GM18508 (cell line): ENCODE data around the gene MCC.

Experiments
- ATAC-seq: cut with Tn5 transposase; IDR thresholded peaks from one replicate; pipeline ENCODE4 v1.9.1; 2021; ENCODE audit warnings: moderate number of reproducible peaks; ENCODE audit not compliant: insufficient read depth, unreplicated experiment

MCC gene

DNA sequence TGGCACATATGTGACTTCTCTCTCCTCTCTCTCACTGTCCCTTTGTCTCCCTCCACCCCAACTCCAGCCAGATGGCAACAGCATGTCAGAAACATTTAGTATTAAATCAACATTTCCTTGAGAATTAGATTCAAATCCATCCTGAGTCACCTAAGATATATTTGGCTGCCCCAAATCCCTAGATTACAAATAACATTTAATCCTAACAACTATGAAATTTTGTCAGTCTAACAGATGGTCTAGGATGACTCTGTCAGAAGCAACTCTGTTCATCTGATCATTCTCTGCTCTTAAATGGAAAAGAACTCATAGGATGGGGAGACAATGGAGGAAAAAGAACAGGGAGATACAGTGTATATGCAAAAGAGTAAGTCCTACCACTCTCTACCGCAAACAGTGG is 254.6 kb downstream of the MCC start:
- ATAC-seq = no peak

DNA sequence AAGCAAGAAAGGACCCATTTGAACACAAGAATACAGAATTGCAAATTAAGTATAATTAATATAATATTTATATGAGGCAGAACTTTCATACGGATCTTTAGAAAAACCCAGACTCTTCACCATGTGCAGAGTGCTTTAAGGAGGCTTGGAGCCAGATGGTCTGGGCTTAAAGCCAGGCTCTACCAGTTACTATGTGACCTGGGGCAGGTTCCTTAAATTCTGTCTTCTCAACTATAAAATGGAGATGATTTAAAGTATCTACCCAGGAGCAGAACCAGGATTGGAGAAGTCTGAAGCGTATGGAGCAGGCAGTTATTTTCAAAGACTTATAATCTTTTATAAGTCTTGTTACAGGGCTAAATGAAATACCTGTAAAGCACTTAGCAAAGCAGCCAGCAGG is 255.6 kb downstream of the MCC start:
- no peak for ATAC-seq

DNA sequence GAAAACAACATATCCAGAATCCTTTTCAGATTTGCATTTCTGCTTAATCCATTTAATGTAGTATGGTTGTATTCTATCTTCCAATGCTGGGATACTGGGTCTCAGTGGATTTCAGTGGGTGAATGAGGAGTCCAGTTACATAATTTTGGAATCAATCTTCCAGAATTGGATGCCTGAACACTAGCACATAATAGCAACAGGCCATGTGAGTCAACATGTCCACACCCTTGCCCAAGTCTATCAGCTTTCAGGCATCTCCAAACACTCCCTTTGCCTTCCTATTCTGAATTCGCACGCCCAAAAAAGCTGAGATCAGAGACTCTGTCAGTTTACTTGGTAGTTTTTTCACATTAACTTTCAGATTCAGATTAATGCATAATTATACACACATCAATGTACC is 256.0 kb downstream of the MCC start:
- ATAC-seq = no peak

DNA sequence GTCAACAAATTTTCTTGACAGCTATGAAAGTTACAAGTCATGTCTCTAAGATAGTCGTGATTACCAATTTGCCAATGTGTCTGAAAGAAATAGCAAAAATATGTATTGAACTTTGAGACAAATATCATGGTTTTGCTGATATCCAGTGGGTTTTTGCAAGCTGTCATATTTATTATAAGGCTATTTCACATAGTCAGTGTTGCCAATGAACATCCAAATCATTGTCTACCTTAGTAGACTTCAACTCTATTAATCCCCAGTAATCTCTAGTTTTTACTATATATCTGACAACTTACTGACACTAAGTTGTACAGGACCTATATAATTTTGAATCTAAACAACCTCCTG is 256.6 kb downstream of the MCC start:
- ATAC-seq = no peak

GRCh38 chr5:113230711-113231652 is 257.3 kb downstream of the MCC start:
- no peak for ATAC-seq

DNA sequence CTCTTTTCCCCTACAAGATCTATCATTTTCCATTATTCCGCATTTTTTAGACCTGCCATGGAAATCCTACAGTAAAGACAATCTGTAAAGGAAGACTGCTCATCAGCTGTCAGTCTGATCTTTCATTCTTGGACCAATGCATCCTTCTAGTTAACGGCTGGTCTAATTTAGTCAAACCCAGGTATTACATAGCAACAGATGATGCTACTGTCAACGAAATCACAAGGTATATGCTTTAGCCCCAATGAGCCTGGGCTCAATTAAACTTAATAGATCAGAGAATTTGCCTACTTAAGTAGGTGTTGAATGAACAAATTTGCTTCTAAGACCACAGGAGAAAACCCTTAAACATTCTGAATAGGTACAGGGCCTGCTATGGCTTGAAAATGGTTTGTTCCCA is 260.5 kb downstream of the MCC start:
- ATAC-seq = no peak

DNA sequence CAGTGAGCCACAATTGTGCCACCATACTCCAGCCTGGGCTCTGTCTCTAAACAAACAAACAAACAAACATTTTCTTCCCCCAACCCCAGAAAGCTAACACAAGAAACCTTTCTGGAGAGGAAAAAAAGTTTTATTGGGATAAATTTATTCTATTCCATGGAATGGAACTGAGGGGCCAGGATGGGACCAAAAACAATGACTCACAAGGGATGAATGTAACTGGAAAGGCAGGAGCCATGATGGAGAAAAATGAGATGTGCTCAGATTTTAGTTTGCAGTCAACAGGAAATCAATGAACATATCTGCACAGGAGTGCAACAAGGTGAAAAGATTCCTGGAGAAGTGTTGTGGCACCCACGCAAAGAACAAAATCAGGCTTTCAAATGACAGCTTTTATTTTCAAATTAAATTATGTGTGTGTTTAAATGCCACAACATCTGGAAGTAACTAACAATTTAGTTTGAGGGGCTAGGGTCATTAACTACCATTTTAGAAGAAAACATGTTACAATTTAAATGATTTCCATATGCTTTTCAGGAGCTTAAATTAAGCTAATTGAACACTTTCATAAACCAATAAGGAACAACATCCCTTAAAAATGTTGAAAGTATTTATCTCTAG is 262.0 kb downstream of the MCC start:
- no peak for ATAC-seq

DNA sequence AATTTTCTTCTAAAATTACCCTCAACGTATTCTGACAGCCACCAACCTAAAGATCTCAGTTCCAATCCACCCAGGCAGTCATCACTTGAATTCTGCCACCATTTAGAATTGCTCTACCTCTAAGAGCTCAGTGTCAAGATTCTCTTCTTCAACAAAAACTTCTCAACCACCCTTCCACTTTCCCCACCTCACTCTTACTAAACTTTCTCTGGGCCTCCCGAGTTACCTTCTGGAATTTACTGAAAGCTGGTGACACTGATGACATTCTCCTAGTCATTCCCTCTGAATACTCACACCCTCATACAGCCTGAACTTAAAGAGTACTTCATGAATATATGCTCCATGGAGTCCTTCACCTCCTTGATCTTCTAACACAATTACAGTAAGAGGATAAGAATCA is 263.0 kb downstream of the MCC start:
- ATAC-seq = no peak

- no peak for ATAC-seq
Measured at GRCh38 chr5:113224605-113225065, 263.6 kb downstream of the MCC start.

DNA sequence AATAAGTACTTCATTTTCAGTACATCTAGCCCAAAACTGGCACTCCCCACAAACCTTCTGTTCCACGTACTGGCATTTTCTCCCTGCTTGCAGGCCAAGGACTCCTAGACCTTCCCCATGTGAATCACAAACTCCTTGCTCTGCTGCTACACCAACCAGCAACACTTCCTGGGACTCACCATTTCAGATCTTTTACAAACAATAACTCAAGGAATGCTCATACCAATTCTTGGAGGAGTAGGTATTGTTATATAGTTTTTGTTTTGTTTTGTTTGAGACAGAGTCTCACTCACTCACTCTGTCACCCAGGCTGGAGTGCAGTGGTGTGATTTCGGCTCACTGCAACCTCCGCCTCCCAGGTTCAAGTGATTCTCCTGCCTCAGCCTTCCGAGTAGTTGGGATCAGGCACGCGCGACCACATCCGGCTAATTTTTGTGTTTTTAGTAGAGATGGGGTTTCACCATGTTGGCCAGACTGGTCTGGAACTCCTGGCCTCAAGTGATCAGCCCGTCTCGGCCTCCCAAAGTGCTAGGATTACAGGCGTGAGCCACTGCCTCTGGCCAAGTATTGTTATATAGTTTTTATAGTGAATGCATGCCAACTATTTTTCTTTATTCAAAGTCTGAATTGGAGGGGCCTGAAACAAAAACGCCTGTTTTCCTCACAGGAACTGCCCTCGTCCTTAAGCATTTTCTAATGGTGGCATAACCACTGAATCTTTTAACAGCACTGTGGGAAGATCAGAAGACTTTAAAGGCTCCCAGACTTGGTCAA is 264.2 kb downstream of the MCC start:
- no peak for ATAC-seq

DNA sequence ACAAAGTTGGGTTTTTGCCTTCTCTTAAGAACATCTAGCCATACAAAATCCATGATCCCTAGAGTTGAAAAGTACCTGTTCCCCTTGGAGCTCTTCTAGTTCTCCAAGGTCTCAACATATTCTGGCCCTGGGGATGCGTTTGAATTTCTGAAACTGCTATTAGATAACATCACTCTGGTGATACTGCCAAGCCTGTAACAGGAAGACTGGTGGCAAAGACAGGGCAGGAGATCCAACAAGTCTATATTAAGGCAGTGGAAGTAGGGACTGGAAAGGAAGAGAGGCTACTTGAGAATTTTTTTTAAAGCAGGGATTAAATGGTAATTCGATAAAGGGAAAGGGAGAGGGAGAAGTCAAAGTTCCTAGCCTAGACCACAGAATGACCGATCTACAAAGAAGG is 264.9 kb downstream of the MCC start:
- ATAC-seq = no peak

GRCh38 chr5:113221294-113222176 is 266.7 kb downstream of the MCC start:
- ATAC-seq = no peak

DNA sequence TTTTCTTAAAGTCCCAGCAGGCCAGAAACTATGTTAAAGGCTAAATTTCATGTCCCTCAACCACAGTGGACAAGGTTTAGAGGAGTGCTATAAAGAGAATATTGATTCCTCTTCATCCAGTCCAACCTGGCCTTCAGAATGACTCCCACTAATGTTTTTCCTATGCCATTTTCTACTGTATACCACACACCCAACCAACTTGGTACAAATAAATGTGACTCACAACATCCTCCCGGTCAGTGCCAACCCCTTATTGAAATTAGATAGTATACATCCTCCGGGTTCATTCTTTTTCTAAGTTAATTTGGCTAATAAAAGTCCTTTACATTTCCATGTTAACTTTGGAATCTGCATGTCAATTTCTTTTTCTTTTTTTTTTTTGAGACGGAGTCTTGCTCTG is 268.6 kb downstream of the MCC start:
- ATAC-seq = no peak

DNA sequence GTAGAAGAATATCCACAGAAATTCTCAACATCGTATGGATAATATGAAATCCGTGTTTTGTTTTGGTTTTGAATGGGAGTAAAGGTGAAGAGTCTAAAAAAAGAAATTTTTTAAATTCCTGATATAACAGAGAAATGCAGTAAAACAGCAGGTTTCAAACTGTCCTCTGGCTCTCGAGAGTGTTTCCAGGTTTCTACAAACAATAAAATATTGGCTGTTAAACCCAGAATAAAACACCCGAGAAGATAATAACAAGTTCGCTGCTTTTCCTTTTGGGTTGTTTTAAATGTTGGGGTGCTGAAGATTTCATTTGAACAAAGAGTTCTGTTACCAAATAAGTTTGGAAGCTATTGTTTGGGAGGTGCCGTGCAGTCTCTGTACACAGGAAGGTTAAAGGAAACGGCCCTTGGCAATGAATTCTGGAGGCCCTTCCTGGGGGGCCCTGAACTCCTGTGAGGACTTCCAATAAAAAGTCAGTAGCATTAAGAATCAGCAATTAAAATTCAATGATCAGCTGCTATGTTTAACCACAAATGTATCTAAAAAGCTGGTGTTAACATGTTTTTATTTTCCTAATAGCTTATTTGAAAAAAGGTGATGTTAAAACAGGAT is 269.2 kb downstream of the MCC start:
- ATAC-seq = no peak

DNA sequence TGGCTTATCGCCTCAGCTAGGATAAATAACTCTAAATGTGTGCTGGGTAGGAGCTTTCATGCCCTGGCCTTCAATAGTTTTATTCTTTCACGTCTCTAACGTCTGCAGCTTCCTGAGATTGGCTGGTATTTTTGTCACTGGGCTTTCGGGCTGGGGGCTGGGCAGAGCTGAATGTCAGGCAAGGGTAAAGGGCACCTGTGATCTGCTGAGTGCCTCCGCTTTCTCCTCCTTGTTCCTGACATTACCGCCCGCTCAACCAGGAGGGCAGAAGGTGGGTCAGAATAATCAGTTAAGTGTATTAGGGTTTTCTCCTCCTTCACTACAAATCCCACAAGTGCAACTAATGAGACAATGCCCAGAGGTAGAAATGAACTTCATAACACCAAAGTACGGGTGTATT is 270.1 kb downstream of the MCC start:
- ATAC-seq = no peak

DNA sequence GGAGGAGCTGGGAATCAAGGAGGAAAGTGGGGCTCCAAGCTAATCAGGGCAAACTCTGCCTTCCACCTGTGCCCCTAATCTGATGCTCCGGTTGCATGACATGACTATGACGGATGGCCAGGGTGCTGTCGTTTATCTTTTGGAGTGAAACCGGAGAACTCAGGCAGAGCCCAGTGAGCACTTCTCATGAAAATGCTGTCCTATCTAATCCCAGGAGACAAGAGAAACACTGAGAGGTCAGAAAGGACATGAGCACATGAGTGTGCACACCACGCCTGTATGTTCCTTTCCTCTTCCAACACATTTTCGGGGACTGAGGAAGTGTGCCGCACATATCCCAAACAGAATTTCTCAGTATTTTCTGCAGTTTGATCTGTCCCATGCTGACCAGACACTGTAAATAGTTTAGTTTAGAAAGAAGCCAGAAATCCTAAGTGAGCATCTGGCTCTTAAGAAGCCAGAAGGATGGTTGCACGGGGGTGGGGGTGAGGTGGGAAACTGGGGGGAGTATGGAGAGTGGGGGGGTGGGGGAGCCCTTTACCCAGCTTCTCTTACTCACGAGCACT is 270.6 kb downstream of the MCC start:
- no peak for ATAC-seq

GRCh38 chr5:113216545-113216944 is 271.7 kb downstream of the MCC start:
- ATAC-seq = no peak

DNA sequence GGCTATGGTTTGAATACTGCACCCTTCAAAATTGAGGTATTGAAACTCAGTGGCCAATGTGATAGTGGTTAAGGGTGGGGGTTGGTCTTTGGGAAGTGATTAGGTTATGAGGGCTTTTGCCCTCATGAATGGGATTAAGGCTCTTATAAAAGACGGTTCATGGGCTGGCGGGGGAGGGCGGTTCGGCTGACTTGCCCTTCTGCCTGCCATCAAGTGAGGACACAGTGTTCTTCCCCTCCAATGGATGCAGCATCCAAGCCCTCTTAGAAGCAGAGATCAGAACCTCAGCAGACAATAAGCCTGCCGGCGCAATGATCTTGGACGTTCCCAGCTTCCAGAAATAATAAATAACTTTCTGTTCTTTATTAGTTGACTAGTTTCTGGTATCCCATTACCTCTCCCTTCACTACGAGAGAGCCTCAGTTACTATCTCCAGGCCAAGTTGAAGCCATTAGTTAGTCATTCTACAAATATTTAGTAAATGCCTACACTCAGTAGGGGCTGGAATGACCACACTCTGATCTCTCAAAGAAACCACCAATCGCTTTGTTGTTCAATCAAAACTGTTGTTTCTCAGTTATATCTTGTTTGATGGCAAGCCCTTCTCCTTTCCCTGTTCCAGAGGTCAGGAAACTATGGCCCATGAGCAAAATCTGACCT is 272.7 kb downstream of the MCC start:
- no peak for ATAC-seq
